ENCODE results near the gene ADH5. TPM values are rescaled to one million over a fixed set of nuclear protein-coding genes. Genes with fewer than 3 reads are reported as not detected.
"Not testable (repeated sequence)": the region's sequence is repeated elsewhere in the genome, so short reads cannot be mapped to it uniquely, and the experiment has no call there.

ADH5 gene
- total RNA-seq, 1 donor from 2014 or later, result 252 TPM

DNA sequence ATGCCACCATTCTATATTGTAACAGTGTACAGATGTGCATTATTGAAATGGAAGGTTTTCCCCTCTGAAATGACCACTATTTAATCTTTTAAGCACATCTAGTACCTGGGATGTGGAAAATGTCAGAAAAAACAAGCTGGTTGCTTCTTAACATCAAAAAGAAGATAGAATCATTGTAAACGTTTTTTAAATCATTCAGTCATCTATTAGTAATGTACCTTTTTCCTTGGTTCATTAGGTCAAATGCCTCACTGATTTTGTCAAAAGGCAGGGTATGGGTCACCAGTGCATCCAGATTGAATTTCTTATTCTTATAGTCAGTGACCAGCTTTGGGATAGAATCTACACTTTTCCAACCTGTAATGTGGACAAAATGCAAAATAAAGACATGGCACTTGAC, 37.8 kb upstream of the ADH5 start:
- no peak for DNase-seq (ENCODE audit: low read depth, low spot score)
- no peaks in the 10 kb centered on the region for H3K27me3 Mint-ChIP-seq (ENCODE audit: low read depth)
- peaks cover 5% of the 10 kb centered on the region for H3K36me3 Mint-ChIP-seq (ENCODE audit: low read depth)
- no peak overlapping the region for H3K4me3 Mint-ChIP-seq
- TF ChIP-seq, protein P1, sequence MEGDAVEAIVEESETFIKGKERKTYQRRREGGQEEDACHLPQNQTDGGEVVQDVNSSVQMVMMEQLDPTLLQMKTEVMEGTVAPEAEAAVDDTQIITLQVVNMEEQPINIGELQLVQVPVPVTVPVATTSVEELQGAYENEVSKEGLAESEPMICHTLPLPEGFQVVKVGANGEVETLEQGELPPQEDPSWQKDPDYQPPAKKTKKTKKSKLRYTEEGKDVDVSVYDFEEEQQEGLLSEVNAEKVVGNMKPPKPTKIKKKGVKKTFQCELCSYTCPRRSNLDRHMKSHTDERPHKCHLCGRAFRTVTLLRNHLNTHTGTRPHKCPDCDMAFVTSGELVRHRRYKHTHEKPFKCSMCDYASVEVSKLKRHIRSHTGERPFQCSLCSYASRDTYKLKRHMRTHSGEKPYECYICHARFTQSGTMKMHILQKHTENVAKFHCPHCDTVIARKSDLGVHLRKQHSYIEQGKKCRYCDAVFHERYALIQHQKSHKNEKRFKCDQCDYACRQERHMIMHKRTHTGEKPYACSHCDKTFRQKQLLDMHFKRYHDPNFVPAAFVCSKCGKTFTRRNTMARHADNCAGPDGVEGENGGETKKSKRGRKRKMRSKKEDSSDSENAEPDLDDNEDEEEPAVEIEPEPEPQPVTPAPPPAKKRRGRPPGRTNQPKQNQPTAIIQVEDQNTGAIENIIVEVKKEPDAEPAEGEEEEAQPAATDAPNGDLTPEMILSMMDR (conservative IDR thresholded peaks at IDR 0.05), result no peak
- no peak overlapping the region for H3K27ac Mint-ChIP-seq (ENCODE audit: unreplicated experiment)
- H3K4me1 Mint-ChIP-seq, result no peaks in the 10 kb centered on the region
- H3K9me3 Mint-ChIP-seq, result peaks cover 8% of the 10 kb centered on the region

GRCh38 chr4:99121008-99121407, 32.4 kb upstream of the ADH5 start:
- no peak for DNase-seq (ENCODE audit: low read depth, low spot score)
- H3K27ac Mint-ChIP-seq (ENCODE audit: unreplicated experiment), result no peak overlapping the region
- no peaks in the 10 kb centered on the region for H3K27me3 Mint-ChIP-seq (ENCODE audit: low read depth)
- no peak overlapping the region for H3K4me3 Mint-ChIP-seq
- TF ChIP-seq, protein P1 (conservative IDR thresholded peaks at IDR 0.05), result no peak
- H3K9me3 Mint-ChIP-seq, result peaks cover 4% of the 10 kb centered on the region
- peaks cover 7% of the 10 kb centered on the region for H3K36me3 Mint-ChIP-seq (ENCODE audit: low read depth)
- H3K4me1 Mint-ChIP-seq, result no peaks in the 10 kb centered on the region

- peaks cover 7% of the 10 kb centered on the region for H3K36me3 Mint-ChIP-seq (ENCODE audit: low read depth)
- TF ChIP-seq, protein P1 (conservative IDR thresholded peaks at IDR 0.05), result no peak
- no peaks in the 10 kb centered on the region for H3K4me1 Mint-ChIP-seq
- H3K27ac Mint-ChIP-seq (ENCODE audit: unreplicated experiment), result no peak overlapping the region
- no peak for DNase-seq (ENCODE audit: low read depth, low spot score)
- peaks cover 4% of the 10 kb centered on the region for H3K9me3 Mint-ChIP-seq
- H3K27me3 Mint-ChIP-seq (ENCODE audit: low read depth), result no peaks in the 10 kb centered on the region
- no peak overlapping the region for H3K4me3 Mint-ChIP-seq
These were observed 31.9 kb upstream of the ADH5 start for GRCh38 chr4:99120501-99120900.

DNA sequence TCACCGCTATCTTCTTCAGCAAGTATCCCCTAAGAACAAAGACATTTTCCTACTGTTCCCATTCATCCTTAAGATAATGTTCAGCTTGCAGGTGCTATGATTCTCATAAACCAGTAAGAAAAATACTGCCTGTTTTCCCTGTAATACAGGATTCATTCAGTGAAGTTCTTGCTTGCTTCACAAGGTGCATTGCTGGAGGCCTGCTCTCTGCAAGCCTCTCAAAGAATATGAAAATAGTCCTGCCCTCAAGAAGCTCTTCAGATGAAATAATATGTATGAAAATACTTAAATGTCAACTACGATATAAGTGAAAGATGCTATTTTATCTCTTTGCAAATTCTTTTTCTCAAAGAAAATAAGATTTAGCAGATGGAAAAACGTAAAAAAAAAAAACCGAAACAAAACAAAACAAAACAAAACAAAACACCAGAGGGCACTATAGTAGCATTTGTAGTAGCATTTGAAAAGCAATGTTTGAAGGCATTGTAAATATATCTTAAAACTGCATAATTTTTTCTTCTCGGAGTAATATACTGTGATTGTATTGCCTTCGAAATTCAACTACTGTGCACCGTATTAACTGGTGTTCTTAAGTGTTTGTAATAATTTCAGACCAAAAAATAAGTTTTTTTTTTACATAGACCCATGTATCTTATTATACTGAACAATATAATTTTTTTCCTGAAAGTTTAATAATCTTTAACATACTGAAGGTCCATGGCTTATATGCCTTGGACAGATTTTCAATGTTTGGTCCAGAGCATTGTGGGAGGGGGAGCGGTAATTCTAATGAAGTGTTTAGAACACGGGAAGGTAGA, 29.5 kb upstream of the ADH5 start:
- Mint-ChIP-seq H3K27ac (ENCODE audit: unreplicated experiment) (no peak overlapping the region), H3K9me3 (peaks cover 4% of the 10 kb centered on the region), H3K4me3 (no peak overlapping the region)

GRCh38 chr4:99117122-99117841, 28.7 kb upstream of the ADH5 start:
- not testable (repeated sequence) for H3K4me3 Mint-ChIP-seq; H3K4me1 Mint-ChIP-seq; H3K27me3 Mint-ChIP-seq (ENCODE audit: low read depth); DNase-seq (ENCODE audit: low read depth, low spot score); H3K9me3 Mint-ChIP-seq; H3K27ac Mint-ChIP-seq (ENCODE audit: unreplicated experiment)
- H3K36me3 Mint-ChIP-seq (ENCODE audit: low read depth), result peaks cover 10% of the 10 kb centered on the region

More for the DNA sequence above, 29.5 kb upstream of the ADH5 start:
- Mint-ChIP-seq H3K36me3 (ENCODE audit: low read depth) (peaks cover 10% of the 10 kb centered on the region), H3K4me1 (no peaks in the 10 kb centered on the region), H3K27me3 (ENCODE audit: low read depth) (no peaks in the 10 kb centered on the region)
- no peak for DNase-seq (ENCODE audit: low read depth, low spot score)
- TF ChIP-seq, protein P1 (conservative IDR thresholded peaks at IDR 0.05), result peak; percentile 61

- not testable (repeated sequence) for H3K27me3 Mint-ChIP-seq (ENCODE audit: low read depth); H3K27ac Mint-ChIP-seq (ENCODE audit: unreplicated experiment); H3K4me1 Mint-ChIP-seq; DNase-seq (ENCODE audit: low read depth, low spot score); H3K9me3 Mint-ChIP-seq; H3K4me3 Mint-ChIP-seq
- H3K36me3 Mint-ChIP-seq (ENCODE audit: low read depth), result peaks cover 14% of the 10 kb centered on the region
These were observed 20.7 kb upstream of the ADH5 start for GRCh38 chr4:99109286-99109685.

All from neural crest cell (in vitro differentiated cells).